ENCODE data around the gene GAS2L3.

Gene GAS2L3

DNA sequence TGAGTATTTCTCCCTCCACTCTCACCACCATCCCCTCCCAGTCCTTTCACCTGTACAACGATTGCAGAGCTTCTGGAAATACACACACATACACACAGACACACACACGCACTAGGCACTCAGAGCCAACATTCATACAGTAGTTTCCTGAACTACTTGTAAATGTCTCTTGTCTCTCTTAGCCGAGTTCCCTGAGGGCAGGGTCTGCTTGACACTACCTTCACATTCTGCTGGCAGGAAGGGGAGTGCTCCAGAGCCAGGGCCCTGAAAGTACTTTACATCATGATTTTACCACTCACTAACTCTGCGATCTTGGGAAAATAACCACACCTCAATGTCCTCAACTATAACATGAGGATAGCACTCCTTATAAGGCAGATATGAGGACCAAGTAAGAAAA lies 82.7 kb downstream of the GAS2L3 start:
- TF ChIP-seq, protein P1, sequence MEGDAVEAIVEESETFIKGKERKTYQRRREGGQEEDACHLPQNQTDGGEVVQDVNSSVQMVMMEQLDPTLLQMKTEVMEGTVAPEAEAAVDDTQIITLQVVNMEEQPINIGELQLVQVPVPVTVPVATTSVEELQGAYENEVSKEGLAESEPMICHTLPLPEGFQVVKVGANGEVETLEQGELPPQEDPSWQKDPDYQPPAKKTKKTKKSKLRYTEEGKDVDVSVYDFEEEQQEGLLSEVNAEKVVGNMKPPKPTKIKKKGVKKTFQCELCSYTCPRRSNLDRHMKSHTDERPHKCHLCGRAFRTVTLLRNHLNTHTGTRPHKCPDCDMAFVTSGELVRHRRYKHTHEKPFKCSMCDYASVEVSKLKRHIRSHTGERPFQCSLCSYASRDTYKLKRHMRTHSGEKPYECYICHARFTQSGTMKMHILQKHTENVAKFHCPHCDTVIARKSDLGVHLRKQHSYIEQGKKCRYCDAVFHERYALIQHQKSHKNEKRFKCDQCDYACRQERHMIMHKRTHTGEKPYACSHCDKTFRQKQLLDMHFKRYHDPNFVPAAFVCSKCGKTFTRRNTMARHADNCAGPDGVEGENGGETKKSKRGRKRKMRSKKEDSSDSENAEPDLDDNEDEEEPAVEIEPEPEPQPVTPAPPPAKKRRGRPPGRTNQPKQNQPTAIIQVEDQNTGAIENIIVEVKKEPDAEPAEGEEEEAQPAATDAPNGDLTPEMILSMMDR (IDR thresholded peaks at IDR 0.05; ENCODE audit: low read depth, low read length, missing control alignments), result no peak
- H3K4me3 ChIP-seq (ENCODE audit: low read depth, low read length), result no peak overlapping the region
- no peak for DNase-seq (ENCODE audit: low read depth)

DNA sequence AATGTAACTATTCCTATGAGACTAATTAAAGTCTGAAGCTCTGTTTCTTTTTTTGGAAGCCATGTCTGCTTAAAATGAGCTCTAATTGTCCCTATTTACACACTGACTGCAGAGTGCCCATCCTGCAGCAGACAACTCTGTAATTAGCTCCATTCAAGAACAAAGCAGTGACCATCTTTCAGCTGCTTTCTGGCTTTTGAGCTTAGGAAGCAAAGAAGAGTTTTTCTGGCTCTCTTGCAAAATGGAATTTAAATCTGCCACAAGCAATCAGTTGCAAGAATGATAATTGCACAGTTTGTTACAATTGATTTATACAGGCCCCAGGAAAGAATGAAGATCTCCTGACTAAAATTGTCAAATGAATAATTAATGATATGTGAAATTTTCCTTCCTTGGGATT lies 83.4 kb downstream of the GAS2L3 start:
- DNase-seq (ENCODE audit: low read depth), result no peak
- H3K4me3 ChIP-seq (ENCODE audit: low read depth, low read length), result no peak overlapping the region
- TF ChIP-seq, protein P1 (IDR thresholded peaks at IDR 0.05; ENCODE audit: low read depth, low read length, missing control alignments), result no peak

DNA sequence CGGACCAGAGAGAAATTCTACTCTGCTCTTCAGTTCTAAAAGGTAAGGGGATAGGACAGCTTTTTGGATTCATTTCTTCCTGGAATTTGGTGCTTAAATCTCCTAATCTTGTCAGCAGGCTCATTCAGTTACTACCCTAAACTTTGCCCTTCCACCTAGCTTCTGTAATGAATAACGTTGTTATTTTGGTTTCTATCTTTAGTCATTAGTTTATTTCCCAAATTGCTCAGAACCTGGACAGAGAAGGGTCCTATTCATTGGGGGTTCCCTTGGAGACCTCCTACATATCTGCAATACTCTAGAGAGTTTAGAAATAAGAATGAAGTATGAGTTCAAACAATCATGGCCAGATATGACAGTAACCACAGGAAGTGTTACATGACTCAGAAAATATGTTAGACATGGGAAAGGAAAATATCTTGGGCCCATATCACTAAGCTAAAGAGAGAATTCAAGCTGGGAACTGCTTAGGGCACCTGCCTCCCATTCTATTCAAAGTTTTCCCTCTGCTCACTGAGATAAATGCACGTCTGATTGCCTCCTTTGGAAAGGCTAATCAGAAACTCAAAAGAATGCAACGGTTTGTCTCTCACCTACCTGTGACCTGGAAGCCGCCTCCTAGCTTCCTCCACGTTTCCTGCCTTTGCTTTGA lies 87.9 kb downstream of the GAS2L3 start:
- DNase-seq (ENCODE audit: low read depth), result no peak
- H3K4me3 ChIP-seq (ENCODE audit: low read depth, low read length), result no peak overlapping the region
- TF ChIP-seq, protein P1 (IDR thresholded peaks at IDR 0.05; ENCODE audit: low read depth, low read length, missing control alignments), result no peak

DNA sequence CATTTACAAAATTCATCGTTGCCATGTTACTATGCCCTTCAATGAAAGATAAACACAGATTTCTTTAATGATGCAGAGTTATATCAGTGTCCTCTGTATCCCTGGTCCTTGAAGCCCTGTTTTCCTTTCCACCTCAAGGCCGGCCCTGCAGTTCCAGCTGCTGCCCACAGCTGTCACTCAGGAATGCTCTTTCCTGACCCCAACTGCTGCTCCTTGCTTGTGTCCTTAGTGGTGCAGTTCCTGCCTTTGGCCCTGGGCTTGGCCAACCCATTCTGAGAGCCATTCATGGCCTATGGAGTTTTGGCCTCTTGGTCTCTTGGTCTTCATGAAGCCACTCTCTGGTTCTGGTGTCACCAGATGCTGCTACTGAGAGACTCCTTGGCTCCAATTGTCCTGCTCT lies 93.1 kb downstream of the GAS2L3 start:
- DNase-seq (ENCODE audit: low read depth), result no peak
- no peak overlapping the region for H3K4me3 ChIP-seq (ENCODE audit: low read depth, low read length)
- TF ChIP-seq, protein P1 (IDR thresholded peaks at IDR 0.05; ENCODE audit: low read depth, low read length, missing control alignments), result no peak

DNA sequence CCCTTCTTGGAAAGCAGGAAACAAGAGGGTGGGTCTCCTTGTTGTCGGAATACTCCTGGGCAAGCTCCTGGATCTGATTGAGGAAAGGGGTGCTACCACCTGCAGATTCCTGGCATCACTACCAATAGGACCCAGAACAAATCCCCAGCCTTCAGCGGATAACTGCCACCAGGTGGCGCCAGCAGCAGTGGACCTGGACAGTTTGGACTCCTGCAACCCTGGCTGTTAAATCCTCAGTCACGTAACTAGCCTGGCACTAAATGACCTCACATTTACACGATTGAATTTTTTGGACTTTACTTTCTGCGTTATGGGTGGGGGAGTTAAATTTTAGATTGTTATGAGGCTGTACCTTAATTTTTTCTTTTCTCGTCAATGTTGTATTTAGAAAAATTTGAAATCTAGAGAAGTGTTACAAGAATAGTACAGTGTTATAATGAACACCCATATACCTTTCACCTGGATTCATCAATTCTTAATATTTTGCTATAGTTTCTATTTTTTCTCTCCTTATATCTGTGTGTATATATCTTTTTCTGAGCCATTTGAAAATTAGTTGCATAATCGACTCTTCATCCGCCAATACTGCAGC lies 95.6 kb downstream of the GAS2L3 start:
- H3K4me3 ChIP-seq (ENCODE audit: low read depth, low read length), result no peak overlapping the region
- DNase-seq (ENCODE audit: low read depth), result peak; percentile 10
- TF ChIP-seq, protein P1 (IDR thresholded peaks at IDR 0.05; ENCODE audit: low read depth, low read length, missing control alignments), result peak; percentile 94

DNA sequence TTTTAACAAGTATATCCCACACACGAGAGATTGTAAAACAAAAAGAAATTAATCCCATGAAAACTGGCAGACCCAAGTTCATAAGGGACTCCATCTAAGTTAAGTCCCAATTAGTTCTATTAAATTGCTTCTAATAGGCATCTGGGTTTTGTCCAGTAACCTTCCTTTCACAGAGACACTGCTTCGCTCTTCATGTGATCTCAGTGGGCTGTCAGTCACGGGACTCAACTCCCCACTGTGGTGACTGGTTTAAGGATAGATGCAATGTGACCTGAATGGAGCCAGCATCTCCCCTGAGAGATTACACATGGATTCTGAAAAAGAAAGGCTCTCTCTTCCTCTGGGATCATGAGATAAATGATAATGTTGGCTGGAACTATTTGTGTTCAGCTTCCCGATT lies 96.4 kb downstream of the GAS2L3 start:
- TF ChIP-seq, protein P1 (IDR thresholded peaks at IDR 0.05; ENCODE audit: low read depth, low read length, missing control alignments), result no peak
- DNase-seq (ENCODE audit: low read depth), result no peak
- H3K4me3 ChIP-seq (ENCODE audit: low read depth, low read length), result no peak overlapping the region
